ENCODE data around the gene TUBA1A.
"Not testable (repeated sequence)": the region's sequence is repeated elsewhere in the genome, so short reads cannot be mapped to it uniquely, and the experiment has no call there.

Gene TUBA1A

GRCh38 chr12:49188916-49189367 lies at the start of gene TUBA1A:
Gene TUBA1A, minus strand, starts transcription at chr12:49189080. Its CDS starts 101 bp downstream, at chr12:49188979.
- DNase-seq (ENCODE audit: low read depth): peak; percentile 95

DNA sequence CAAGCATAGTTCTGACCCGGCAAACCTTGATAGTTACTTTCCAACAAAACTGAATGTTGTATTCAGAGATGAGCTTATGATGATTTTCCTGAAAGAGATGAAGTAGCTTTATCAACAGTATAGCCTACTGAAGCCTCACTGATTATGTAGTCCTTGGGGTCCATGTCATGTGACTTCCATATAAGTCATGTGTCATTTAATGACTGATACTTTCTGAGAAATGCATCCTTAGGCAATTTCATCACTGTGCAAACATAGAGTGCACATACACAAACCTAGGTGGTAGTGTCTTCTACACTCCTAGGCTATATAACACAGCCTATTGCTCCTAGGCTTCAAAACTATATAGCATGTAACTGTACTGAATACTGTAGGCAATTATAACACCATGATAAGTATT lies 47.5 kb upstream of the TUBA1A start:
- DNase-seq (ENCODE audit: low read depth): no peak

- no peak for DNase-seq (ENCODE audit: low read depth)
Observed at GRCh38 chr12:49233842-49234526, 45.1 kb upstream of the TUBA1A start.

DNA sequence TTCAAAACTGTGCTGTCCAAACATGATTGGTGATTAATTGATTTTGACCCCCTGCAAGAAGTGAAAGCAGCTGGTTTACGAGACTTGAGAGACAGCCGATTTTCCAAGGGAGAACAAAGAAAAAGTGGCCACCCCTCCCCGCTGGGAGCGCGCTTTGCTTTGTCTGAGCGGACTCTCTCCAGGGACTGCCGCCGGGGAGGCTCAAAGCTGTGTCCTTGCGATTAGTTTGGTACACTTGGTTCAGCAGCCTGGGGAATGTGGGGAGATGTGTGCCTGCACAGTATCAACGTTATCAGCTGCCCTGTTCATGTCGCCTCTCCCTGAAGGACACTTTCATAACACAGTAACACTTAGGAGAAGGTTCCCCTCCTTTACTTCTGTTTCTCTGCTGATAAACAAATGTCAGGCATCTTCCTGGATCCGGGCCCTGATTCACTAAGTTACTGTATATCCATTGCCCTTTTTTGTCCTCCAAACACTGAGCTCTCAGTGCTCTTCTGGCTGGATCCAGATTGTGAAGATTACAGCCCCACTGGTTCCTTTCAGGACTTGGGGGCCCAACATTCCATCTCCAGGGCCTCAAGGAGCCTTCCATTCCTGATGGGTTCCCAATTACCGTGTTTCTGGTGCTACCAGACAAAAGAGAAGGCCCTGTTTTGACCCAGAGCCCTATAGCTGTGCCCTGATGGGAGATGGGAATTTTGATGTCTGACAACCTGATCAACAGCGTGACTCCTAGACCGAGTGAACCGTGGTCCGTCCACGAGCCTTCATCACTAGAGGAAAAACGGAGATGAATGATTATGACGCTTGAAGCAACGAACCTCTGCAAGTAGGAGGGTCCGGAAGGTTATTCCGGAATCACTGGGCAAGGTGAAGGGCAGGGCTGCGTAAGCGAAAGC lies 44.3 kb upstream of the TUBA1A start:
- DNase-seq (ENCODE audit: low read depth): no peak

GRCh38 chr12:49231878-49232655 lies 43.2 kb upstream of the TUBA1A start:
- DNase-seq (ENCODE audit: low read depth): no peak

DNA sequence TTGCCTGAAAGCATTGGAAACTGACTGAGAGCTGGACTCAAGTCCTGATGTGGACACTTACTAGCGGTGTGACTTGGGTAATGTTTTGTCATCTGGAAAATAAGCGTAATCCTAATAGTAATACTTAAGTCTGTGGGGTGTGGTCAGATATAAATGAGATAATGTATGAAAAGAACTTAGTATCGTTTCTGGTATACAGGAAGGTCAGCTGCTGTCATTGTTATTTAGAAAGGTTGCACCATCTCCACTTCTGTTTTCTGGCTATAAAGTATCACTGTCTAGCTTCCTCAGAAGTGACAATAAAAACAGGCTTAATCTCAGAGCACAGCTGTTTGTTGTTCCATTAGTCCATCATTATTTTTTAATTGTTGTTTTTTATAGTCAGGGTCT lies 41.9 kb upstream of the TUBA1A start:
- DNase-seq (ENCODE audit: low read depth): no peak

DNA sequence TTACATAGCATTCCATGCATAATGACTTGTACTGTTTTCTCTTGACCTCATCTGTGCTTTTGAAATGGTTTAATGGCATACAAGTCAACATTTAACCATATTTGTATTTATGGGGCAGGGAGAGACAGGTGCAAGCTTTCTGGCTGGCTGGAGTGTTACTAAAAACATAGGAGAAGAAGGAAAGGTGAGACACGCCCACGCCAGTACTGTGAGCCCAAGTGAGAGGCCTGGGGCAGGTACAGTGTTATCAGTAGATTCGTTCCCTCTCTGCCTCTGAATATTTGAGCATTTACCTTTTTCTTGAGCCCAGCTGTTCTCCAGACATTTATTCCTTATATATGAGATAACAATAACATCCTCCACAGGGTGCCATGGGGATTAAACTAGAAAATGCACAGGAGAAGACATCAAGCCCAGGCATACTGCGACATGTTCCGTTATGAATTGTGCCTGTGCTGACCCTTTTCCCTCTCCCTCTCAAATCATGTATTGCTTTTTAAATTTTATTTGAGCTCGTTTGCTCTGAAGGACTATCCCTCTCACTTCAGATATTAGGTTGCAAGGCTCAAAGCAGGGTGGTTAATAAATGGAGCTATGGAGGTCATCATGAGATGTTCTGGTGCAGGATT lies 41.4 kb upstream of the TUBA1A start:
- no peak for DNase-seq (ENCODE audit: low read depth)

DNA sequence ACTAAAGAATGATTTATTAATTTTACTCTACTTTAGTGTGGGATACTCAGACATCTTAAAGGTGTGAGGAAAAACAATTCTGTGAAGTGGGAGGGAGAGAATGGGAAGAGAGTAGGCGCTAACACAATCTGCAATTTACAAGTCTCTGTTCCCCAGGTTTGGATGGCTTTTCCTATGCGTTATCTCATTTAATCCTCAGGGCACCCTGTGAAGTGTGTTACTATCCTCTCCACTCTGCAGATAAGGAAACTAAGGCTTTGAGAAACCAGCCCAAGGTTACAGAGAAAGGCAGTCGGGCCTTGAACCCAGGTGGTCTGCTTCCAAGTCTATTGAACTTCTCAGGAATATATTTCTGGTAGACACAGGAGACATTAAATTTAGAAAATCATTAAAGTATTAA lies 39.8 kb upstream of the TUBA1A start:
- no peak for DNase-seq (ENCODE audit: low read depth)

DNA sequence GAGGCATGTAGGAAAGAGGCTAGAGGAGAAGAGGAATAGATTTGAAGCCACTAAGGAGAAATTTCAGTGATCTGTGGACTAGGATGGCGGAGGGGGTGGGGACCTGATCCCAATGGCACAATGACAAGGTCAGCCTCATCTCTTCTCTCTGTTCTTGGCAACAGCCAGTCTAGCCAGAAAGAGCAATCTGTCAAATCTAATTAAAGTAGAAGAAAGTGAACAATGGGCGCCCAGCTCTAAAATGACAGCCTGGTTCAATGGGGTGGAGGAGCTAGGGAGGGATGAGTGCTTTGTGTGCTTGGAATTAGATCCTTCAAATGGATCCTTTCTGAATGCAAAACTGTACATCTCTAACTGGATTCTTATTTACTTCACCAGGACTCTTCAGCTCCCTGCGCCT lies 38.8 kb upstream of the TUBA1A start:
- no peak for DNase-seq (ENCODE audit: low read depth)

- DNase-seq (ENCODE audit: low read depth): no peak
Observed at GRCh38 chr12:49225576-49226166, 36.8 kb upstream of the TUBA1A start.

- DNase-seq (ENCODE audit: low read depth): no peak
Observed at GRCh38 chr12:49223590-49224369, 34.9 kb upstream of the TUBA1A start.

GRCh38 chr12:49223122-49223521 lies 34.2 kb upstream of the TUBA1A start:
- DNase-seq (ENCODE audit: low read depth): no peak

GRCh38 chr12:49220972-49221371 lies 32.1 kb upstream of the TUBA1A start:
- no peak for DNase-seq (ENCODE audit: low read depth)

- no peak for DNase-seq (ENCODE audit: low read depth)
Observed at GRCh38 chr12:49219417-49220026, 30.6 kb upstream of the TUBA1A start.

- DNase-seq (ENCODE audit: low read depth): no peak
Observed at GRCh38 chr12:49212572-49212971, 23.7 kb upstream of the TUBA1A start.

DNA sequence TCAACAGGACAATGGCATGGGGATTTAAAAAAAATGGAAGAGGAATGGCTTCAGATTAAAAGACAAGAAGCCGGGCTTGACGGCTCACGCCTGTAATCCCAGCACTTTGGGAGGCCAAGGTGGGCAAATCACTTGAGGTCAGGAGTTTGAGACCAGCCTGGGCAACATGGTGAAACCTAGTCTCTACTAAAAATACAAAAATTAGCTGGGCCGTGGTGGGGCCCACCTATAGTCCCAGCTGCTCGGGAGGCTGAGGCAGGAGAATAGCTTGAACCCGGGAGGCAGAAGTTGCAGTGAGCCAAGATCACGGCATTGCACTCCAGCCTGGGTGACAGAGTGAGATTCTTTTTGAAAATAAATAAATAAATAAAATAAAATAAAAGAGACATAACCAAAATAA lies 21.8 kb upstream of the TUBA1A start:
- not testable (repeated sequence) for DNase-seq (ENCODE audit: low read depth)

DNA sequence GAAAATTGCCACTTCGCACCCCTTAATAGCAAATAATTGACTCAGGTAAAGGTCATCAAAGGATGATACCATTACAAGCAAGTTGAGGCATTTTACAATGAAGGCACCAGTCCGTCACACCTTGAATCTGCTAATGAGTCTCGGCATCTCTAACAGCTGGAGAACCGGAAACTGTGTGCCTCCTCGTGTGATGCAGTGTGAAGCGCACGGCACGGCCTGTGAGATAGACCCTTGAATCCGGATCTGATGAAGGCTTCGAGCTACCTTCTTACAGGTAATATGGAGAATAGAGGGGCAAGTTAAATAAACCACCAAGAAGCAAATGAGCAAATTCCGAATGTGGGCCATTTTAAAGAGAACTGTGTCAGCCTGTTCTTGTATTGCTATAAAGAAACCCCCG lies 19.8 kb upstream of the TUBA1A start:
- DNase-seq (ENCODE audit: low read depth): no peak

- no peak for DNase-seq (ENCODE audit: low read depth)
Observed at GRCh38 chr12:49208146-49208545, 19.3 kb upstream of the TUBA1A start.

DNA sequence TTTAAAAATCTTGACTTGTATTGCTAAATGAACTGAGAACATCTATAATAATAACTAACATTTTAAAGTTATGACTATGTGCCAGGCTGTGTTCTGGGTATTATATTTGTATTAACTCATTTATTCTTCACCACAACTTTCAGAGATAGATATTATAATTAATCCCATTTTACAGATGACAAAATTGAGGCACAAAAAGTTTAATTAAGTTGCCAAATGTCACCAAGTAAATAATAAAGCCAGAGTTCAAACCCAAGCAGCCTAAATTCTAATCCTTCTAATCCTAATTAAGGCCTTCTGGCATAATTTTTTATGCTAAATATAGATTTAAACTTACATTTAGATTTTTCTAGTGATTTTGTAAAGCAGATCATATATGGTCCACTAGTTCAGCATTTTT lies 17.5 kb upstream of the TUBA1A start:
- no peak for DNase-seq (ENCODE audit: low read depth)

DNA sequence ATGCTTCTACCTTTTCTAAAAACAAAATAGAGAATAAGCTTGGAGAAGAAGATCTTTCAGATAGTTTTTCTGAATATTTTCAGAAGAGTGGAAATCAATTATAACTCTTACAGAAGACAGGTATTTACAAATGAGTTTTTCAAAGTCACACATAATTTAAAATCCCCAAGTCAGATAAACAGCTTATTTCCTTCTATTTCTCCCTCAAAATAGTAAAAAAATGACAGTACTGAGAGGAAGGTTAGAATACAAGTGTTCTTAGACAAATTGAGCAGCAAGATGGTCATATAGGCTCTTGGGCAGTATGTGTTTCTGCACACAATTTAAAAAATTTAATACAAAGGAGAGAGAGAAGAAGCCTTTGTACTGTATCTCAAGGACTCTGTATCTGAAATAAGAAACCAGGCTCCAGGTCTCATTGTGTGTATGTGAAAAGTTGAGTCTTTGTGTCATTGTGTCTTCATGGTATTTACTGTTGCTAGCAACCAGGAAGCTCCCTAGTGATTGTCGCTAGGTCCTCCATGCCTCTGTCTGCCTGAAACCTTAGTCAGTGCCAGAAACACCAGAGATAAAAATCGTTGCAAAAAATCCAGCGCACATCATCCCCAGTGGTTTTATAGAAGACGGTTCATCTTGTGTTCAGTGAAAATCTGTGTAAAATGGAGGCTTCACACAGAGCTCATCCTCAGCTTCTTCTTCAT lies 12.9 kb upstream of the TUBA1A start:
- no peak for DNase-seq (ENCODE audit: low read depth)

All from T-helper 22 cell (primary cell).